CD4-positive, alpha-beta T cell treated with Interleukin-4 for 1 hour (primary cell): ENCODE results near the gene SLC6A20.

Source experiments
- DNase-seq, 2 donors: peaks; one replicate each; pipeline ENCODE4 v3.0.0-alpha.2; 2020 to 2022

Gene SLC6A20

GRCh38 chr3:45777746-45778386 lies 18.5 kb downstream of the SLC6A20 start:
- no peak for DNase-seq

- no peak for DNase-seq
Measured at GRCh38 chr3:45777111-45777745, 19.1 kb downstream of the SLC6A20 start.

- no peak for DNase-seq
Measured at GRCh38 chr3:45776611-45777010, 19.7 kb downstream of the SLC6A20 start.

GRCh38 chr3:45776301-45776595 lies 20.1 kb downstream of the SLC6A20 start:
- DNase-seq = no peak

- no peak for DNase-seq
Measured at GRCh38 chr3:45775571-45776300, 20.6 kb downstream of the SLC6A20 start.

- no peak for DNase-seq
Measured at GRCh38 chr3:45774581-45775521, 21.5 kb downstream of the SLC6A20 start.

- DNase-seq = no peak
Measured at GRCh38 chr3:45773714-45774449, 22.5 kb downstream of the SLC6A20 start.

GRCh38 chr3:45773072-45773471 lies 23.3 kb downstream of the SLC6A20 start:
- DNase-seq = no peak

- DNase-seq = no peak
Measured at GRCh38 chr3:45772341-45773035, 23.8 kb downstream of the SLC6A20 start.

- no peak for DNase-seq
Measured at GRCh38 chr3:45771831-45772230, 24.5 kb downstream of the SLC6A20 start.

- no peak for DNase-seq
Measured at GRCh38 chr3:45771166-45771775, 25.1 kb downstream of the SLC6A20 start.

- DNase-seq = no peak
Measured at GRCh38 chr3:45765958-45766357, 30.4 kb downstream of the SLC6A20 start.

GRCh38 chr3:45765266-45765851 lies 31.0 kb downstream of the SLC6A20 start:
- DNase-seq = no peak

GRCh38 chr3:45763303-45763675 lies 33.0 kb downstream of the SLC6A20 start:
- no peak for DNase-seq

GRCh38 chr3:45762647-45763302 lies 33.6 kb downstream of the SLC6A20 start:
- no peak for DNase-seq

- no peak for DNase-seq
Measured at GRCh38 chr3:45761831-45762230, 34.5 kb downstream of the SLC6A20 start.

GRCh38 chr3:45760878-45761711 lies 35.2 kb downstream of the SLC6A20 start:
- DNase-seq = peak; percentile 54 to 55

- no peak for DNase-seq
Measured at GRCh38 chr3:45759851-45760250, 36.5 kb downstream of the SLC6A20 start.

- DNase-seq = no peak
Measured at GRCh38 chr3:45758871-45759270, 37.5 kb downstream of the SLC6A20 start.
